Neural progenitor cell (in vitro differentiated cells): ENCODE measurements around the gene DLK1.

Experiments
- CTCF ChIP-seq: fragments of 200-600 bp; sonication (generic); IDR thresholded peaks from 2 replicates; pipeline ENCODE4 v1.5.1; 2017; ENCODE audit warnings: antibody characterized with exemption, mild to moderate bottlenecking
- EZH2 ChIP-seq: fragments of 200-600 bp; sonication (generic); IDR thresholded peaks from 2 replicates; pipeline ENCODE4 v1.6.1; 2017; ENCODE audit warnings: antibody characterized with exemption, mild to moderate bottlenecking, moderate library complexity
- EZH2phosphoT487 ChIP-seq: fragments of 200-600 bp; sonication (generic); IDR thresholded peaks from 2 replicates; pipeline ENCODE4 v1.6.1; 2017; ENCODE audit warnings: antibody characterized with exemption

GRCh38 chr14:100731846-100732765 is 5.4 kb downstream of the DLK1 start:
- TF ChIP-seq EZH2, result no peak
- no peak for TF ChIP-seq CTCF
- no peak for TF ChIP-seq EZH2phosphoT487
